Inflammatory macrophage (primary cell): Measurements from ENCODE around the gene PINK1.
"Not testable (repeated sequence)": the region's sequence is repeated elsewhere in the genome, so short reads cannot be mapped to it uniquely, and the experiment has no call there.

ENCODE experiments used
- DNase-seq, 2 donors: peaks; one replicate each; pipeline ENCODE4 v3.0.0-alpha.2; 2020 to 2022

PINK1 gene

DNA sequence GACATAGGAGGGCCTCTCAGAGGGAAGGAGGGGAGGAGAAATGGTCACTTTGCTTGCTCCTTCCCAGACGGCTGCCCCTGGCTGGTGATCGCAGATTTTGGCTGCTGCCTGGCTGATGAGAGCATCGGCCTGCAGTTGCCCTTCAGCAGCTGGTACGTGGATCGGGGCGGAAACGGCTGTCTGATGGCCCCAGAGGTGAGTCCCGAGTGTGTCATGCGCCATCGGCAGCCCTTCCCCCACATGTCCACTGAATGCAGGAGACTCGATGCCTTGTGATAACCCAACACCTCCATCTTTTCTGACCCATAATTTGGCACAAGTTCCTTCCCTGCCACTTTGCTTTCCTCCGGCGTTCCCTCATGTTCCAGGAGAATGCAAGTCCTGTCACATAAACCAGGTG lies 15.2 kb downstream of the PINK1 start:
- no peak for DNase-seq

DNA sequence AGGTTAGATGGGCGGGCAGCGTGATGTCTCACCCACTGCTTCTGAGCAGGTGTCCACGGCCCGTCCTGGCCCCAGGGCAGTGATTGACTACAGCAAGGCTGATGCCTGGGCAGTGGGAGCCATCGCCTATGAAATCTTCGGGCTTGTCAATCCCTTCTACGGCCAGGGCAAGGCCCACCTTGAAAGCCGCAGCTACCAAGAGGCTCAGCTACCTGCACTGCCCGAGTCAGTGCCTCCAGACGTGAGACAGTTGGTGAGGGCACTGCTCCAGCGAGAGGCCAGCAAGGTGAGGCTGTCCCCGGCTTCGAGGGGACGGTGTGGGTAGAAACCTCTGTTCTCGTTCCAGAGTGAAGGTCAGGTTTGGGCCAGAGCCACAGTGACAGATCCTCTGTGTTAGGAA lies 15.7 kb downstream of the PINK1 start:
- DNase-seq: no peak

DNA sequence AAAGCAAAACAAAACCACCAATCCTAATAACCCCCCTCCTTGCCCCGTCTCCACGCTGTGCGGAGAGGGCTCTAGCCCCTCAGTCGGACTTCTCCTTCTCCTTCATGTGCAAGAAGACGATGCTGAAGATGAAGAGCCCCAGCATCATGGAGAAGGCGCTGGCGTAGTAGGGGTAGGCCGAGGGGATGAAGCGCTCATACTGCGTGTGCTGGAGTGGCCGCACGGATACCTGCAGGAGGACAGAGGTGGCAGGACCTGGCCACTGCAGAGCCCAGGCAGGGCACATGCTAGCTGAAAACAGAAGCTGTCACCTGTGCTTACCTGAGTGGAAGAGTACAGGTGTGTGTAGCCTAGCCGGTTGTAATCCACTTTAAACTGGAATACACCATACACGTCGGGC lies 19.0 kb downstream of the PINK1 start:
- no peak for DNase-seq

DNA sequence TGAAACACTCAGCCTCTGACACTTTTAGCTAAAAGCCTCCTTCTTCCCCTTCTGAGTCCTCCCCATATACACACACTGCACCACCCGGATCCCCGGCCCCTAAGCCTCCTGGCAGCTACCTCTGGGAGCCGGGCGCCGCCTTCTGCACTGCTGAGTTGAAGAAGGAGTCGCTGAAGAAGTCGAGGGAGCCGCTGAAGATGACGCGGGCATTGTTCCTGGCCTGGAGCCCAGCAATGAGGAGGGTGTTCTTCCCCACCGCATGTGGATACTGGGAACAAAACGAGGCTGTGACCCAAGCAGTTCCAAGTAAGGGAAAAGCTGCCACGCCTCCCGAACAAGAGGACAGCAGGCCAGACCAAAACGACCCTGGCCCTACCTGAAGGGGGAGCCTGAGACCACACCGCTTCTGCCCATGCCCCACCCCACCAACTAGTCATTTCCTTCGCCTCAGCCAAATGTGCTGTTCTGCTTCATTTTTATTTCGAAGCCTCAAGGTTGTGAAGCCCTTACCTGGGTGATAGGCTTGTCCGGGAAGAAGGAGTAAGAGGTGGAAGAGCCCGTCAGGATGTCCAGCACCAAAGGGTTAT lies 20.9 kb downstream of the PINK1 start:
- DNase-seq: no peak

DNA sequence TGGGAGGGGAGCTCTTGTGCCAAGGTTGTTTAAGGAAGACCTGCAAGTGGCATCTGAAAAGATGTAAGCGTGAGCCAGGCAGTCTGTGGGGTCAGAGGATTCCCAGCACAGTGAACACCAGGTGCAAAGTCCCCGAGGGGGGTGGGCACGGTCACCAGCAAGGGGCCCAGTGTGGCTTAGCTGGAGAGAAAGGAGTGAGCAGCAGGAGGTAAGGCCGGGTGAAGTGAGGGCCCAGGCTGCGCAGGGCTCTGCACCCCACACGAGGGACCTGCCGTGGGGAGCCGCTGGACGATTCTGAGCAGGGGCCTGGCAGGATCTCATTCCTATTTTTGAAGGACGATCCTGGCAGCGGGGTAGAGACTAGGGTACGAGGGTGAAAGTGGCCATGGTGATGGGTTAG lies 23.8 kb downstream of the PINK1 start:
- DNase-seq: no peak

DNA sequence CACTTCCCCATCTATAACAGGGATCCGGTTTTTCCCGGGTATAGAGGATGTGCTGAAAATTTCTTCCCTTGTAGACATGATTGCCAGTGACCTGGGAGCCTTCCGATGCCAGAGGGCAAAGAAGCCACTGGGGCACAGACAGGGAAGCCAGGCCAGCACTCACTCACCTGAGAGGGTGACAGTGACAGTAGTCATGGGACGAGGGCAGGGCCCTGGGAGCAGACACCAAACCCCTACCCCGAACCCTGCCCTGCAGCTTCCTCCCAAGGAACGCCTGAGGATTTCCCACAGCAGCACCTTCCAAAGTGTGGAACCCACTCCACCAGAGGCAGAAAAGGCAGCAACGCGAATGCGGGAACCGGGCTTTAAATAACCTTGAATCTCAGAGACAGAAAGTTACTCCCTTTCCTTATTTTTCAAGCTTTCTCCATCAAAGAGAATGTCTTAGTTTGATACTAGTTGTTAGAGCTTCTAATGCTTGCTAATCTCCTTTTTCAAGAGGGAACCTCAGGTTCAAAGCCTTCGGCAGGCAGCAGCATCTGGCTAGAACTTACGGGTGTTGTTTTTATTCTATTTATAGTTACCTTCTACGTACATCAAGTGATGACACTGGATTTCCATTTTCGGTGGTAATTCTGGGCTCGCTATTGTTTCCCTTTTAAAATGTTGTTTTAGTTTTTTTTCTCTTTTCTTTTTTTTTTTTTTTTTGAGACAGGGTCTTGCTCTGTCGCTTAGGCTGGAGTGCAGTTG lies 25.1 kb downstream of the PINK1 start:
- DNase-seq: no peak

DNA sequence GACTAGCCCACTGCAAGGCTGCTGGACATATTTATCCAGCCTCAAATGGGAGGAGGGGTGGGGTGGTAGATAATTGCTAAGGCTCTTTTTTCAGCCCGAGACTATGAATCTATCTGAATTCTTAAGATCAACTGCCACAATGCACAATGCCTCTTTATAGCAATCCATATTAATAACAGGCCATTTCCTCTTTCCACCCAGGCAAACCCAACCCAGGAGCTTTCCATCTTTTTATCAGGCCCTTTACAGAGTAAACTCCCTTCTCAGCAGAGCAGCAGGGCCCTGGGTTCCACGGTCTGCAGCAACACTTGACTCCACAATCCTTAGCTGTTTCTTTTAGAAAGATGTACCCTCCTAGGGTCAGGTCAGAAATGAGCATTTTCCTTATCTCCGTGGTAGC lies 27.1 kb downstream of the PINK1 start:
- DNase-seq: no peak

DNA sequence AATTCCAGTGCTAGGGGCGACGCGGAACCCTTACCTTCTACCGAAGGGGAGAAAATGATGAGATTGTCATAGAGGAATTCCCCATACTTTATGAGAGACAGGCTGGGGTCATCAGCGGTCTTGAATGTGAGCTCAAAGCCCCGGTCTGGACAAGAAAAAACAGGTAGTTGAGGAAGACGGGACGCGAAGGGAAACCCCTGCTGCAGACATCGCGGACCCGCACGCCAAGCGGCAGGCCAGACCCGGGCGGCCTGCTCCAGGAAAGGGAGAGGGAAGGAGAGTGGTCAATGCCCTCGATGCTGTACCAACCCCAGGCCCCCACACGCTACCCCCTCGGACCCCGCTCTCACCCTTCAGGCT lies 27.6 kb downstream of the PINK1 start:
- DNase-seq: no peak

DNA sequence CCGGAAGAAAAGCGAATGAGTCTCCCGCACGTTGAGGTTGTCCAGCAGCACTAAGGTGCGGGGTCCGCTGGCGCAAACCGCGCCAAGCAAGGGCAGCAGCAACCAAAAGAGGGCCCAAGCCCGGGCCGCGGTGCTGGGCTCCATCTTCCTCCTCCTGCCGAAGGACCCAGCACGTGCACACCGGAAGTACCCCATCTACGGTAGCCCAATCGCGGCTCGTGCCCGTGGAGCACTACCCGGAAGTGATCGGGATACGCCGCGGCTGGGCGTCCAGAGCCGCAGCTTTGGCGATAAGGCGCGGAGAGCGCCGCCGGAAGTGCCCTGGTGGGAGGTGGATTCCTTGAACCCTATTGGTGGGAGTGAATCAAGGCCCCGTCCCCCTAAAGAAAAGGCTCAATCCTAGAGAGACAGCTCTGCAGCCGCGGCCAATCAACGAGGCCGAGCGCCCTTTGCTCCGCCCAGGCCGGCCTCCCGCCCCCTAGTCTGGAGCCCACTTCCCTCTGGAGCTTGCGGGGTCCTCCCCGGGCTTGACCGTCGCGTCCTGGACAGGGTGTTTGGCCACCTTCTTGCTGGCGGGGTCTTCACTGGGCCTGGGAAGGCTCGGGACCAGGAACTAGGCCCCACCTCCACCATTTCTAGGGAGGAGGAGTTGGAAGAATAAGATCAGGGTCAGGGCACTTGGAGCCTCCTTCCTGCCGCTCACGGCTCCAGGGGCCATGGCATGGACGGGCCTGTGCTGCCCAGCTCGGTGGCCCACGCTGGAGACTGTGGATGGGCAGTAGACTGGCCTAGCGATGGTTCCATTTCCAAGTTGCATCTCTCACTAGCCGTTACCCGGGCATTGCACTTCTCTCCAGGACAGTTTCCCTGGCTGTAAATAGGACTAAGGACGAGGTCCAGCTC lies 28.2 kb downstream of the PINK1 start, which contains the start of gene DDOST:
Gene DDOST, minus strand, starts transcription at position 163 of the 903 bp plus-strand sequence. Its CDS starts 19 bp downstream, at position 144.
- peak; percentile 99 for DNase-seq

DNA sequence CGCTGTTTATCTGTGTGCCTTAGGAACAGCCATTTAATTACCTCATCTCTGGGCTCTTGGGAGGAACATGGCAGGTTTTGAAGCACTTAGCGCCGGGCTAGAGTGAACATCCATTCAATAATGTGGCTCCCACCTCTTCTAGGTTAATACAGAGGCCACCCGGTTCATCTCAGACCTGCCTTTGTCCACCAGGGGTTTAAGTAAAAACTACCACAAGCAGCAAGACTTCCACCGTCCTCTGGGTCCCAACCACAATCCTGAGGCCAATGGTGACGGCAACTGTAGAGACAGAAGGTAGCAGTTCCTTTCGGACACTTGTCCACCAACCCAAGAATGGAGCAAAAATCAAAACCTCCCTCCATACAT lies 28.8 kb downstream of the PINK1 start:
- no peak for DNase-seq

DNA sequence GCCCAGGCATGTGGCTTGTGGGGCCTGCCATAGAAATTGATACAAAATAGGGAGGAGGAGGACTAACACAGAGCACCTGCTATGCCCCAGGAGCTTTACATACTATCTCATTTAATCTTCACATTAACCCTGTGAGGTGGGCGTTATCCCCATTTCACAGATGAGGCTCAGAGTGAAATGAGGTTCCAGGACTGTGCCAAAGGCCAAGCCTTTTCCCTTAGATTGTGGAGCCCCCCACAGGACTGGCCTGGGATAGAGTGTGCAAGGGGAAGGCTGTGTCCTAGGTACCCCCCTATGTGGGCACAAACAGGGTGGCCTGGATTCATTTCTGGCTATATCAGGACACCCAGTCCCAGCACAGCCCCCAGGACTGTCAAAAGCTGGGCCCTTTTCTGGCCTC lies 30.1 kb downstream of the PINK1 start:
- no peak for DNase-seq

DNA sequence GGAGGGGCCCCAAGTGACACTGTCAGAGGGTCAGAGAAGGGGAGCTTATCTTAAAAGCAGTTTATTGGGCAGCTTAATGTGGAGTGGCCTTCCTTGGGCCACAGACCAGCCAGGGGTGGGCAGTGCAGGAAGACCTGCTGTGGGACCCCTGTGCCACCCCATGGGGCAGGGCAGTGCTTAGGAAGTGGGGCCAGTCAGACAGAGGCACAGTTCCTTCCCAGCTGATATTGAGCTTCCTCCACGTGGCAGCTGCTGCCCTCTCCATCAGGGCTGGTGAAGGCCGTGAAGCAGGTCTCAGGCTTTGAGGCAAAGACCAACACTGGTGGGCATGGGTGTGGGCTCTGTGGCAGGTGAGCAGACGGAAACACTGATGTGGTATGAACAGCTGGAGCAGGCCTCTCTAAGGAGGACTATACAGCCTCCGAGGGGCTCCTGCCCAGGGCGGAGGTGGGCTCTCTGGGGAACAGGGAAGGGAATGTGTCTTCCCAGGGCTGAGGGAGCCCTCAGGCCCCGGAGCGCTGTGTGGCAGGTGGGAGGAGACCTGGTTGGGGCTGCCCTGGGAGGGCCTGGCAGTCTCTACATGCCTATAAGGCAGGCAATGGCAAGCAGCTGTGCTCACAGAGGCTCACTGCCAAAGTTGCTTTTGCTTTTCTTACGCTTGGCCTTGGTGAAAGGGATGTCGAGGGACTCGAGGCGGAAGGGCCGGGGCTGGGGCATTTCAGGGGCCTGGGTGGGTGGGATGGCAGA lies 30.9 kb downstream of the PINK1 start:
- DNase-seq: no peak

DNA sequence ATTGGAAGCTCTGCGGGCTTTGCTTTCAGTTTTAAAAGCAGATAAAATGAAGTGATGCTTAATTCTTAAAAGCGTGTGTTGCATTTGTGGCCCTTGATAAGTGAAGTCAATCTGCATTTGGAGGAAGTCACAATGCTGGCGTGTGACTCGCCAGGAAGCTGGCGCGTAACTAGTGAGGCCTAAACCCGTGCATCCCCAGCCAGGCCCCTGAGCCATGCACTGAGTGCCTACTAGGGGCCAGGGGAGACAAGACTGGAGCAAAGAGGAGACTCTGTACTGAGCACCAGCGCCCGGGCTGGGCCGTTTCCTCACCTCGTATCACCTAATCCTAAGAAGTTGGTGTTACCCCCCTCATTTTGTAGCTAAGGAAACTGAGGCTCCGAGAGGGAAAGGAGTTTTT lies 32.5 kb downstream of the PINK1 start:
- DNase-seq: peak in 1 of 2 donors; percentile 57

DNA sequence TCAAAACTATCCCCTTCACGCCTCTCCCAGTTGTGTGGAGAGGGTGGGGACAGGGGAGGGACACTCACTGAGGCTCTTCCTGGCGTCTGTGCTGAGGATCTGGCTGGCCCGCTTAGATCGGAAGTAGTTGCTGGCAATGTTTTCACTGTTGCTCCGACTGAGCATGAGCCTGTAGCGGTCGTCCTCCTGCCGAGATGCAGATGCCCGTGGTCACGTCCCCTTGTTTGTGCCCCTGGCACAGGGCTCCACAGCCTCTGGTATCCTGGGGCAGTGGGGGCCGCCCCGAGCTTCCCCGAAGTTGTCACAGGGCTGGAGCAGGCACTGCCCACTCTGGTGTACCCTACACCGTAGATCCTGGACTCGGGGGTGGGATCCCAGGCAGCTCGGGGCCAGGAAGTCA lies 32.9 kb downstream of the PINK1 start:
- no peak for DNase-seq

DNA sequence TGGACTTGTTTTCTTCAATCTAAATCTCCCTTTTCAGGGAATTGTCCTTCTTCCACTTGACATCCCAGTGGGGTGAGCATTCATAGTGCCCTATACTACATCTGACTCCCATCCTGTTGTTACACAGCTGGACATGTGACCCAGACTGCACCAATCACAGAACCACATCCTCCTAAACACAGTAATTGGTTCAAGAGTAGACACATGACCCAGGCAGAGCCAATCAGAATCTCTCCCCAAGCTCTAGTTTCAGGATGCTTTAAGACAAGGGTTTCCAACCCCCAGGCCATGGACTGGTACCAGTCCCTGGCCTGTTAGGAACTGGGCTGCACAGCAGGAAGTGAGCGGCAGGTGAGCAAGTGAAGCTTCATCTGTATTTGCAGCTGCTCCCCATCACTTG lies 33.5 kb downstream of the PINK1 start:
- DNase-seq: no peak

DNA sequence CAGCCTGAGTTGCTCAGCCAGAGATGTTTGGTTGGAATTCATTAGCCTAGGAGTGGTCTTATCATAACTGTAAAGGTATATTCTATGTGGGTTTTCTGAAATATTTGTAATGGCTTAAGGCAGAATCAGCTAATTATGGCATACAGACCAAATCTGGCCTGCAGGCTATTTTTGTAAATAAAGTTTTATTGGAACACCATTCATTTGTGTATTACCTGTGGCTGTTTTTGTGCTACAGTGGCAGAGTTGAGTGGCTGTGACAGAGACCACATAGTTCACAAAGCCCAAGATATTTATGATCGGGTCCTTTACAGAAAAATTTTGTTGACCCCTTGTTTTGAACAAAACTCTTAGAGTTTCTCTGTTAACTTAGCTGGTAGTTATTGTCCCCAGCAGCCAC lies 35.3 kb downstream of the PINK1 start:
- no peak for DNase-seq

DNA sequence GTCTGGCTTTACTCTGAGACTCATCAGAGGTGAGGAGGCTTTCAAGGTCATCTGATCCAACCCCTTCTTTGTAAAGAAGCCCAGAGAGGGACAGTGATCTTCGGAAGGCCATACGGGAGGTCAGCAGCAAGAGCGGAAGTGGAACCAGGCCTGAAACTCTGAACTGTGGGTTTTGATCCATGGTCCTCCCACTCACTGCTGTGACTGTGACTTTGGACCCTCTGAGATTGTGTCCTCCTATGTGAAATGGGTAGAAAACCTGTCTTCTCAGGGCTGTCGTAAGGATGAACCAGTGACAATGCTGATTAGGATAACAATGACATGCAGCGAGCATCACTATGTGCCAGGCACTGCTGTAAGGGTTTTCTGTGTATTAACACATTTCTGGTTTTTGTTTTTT lies 37.7 kb downstream of the PINK1 start:
- DNase-seq: no peak

DNA sequence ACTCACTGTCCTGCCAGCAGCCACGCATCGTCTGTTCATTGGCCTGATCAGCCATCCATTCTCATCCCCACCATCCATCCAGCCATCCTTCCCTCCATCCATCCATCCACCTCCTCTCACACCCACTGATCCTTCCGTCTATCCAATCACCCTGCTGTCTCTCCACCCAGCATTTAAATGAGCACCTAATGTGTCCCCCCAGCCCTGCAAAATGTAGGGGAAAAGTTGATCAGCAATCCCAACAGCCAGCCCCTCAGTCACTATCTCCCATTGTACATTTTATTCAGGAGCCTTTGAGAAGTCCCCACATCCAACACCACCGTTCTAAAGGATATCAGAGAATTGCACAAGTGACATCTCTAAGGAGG lies 39.0 kb downstream of the PINK1 start:
- no peak for DNase-seq

DNA sequence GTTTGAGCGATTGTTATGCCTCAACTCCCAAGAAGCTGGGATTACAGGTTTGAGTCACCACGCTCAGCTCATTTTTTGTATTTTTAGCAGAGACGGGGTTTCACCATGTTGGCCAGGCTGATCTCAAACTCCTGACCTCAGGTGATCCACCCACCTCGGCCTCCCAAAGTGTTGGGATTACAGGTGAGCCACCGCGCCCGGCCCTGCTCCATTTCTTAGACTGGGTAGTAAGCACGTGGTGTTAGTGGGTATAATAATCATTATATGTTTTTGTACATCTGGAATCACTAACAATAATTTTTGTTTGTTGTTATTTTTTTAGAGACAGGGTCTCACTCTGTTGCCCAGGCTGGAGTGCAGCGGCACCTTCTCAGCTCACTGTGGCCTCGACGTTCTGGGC lies 40.4 kb downstream of the PINK1 start:
- not testable (repeated sequence) for DNase-seq

DNA sequence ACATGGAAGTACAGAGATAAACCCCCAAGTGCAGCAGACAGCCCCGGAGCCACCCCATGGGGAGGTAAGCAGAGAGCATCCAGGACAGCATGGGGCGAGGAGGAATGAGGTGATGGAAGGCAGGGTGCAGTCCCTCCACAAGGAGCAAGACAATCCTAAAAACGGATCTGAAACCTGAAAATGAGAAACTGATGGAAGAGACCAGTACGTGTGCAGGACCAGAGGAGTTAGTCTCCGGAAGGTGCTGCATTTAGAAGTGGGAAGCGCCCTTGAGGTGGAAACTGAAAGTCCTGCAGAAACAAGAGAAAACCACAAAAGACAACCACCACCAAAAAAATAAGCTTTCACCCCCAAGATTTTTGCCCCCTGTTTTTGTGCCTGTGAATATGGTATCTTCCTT lies 45.3 kb downstream of the PINK1 start:
- no peak for DNase-seq

DNA sequence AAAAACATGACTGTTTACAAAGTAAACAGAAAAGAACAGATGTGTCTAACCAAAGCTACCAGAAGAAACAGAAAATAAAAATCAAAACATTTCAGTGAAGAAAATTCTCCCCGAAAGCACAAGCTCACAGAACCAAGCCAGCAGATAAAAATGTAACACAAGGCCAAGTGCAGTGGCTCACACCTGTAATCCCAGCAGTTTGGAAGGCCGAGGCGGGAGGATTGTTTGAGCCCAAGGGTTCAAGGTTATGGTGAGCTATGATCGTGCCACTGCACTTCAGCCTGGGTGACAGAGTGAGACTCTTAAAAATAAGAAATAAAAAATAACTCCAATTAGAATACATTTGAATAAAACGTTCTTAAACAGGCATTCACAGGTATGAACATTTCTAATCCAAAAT lies 47.0 kb downstream of the PINK1 start:
- no peak for DNase-seq

DNA sequence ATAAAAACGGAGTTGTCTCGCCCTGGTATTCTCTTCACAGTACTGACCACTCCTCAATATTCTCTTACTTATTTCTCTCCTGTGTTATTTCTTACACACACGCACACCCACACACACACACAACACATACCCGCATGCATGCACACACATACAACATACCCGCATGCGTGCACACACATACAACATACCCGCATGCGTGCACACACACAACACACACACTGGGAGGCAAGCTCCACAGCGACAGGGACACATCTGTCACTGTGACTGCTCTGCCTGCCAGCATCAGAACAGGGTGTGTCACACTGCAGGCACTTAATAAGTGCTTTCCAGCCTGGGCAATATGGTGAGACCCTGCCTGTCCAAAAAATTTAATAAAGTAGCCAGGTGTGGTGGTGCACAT lies 48.7 kb downstream of the PINK1 start:
- DNase-seq: no peak

DNA sequence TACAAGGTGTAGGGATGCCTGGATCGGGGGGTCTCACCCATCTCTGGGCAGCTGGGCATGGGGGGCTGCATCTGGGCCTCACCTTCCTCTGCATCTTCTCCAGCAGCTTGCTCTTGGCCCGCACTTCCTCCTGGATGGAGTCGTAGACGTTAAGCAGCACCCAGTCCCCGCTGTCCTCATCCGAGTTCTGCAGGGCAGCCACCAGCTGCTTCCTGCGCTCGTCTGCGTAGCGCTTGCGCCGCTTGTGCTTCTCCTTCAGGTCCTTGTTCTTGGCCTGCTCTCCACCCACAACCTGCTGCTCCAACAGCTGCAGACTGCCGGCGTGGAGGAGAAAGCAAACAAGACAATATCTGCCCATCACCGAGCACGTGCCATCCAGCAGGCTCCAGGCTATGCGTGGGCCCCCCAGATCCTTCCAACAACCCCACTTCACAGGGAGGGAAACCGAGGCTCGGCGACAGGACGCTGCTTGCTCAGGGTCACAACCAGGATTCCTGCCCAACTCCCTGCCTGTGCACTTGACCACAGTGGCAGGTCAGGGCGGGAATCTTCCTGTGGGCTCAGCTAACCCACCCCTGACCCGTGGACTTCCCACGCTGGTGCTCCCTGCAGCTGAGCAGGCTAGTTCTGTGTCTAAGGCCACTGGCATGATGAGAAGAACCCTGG lies 49.4 kb downstream of the PINK1 start:
- peak; percentile 77 to 86 for DNase-seq
